HG02885 (cell line): ENCODE data around the gene SCN8A.
"Not testable (repeated sequence)": the region's sequence is repeated elsewhere in the genome, so short reads cannot be mapped to it uniquely, and the experiment has no call there.

Source experiments
- ATAC-seq: cut with Tn5 transposase; IDR thresholded peaks from one replicate; pipeline ENCODE4 v1.9.1; 2021; ENCODE audit warnings: mild to moderate bottlenecking; ENCODE audit not compliant: unreplicated experiment, poor library complexity

SCN8A gene

GRCh38 chr12:51621156-51621922 is 30.3 kb downstream of the SCN8A start:
- no peak for ATAC-seq

GRCh38 chr12:51622564-51622963 is 31.5 kb downstream of the SCN8A start:
- no peak for ATAC-seq

- no peak for ATAC-seq
Measured at GRCh38 chr12:51625370-51625769, 34.3 kb downstream of the SCN8A start.

- no peak for ATAC-seq
Measured at GRCh38 chr12:51626115-51626514, 35.1 kb downstream of the SCN8A start.

GRCh38 chr12:51626629-51627028 is 35.6 kb downstream of the SCN8A start:
- no peak for ATAC-seq

GRCh38 chr12:51630256-51630880 is 39.3 kb downstream of the SCN8A start:
- no peak for ATAC-seq

GRCh38 chr12:51630986-51631385 is 40.0 kb downstream of the SCN8A start:
- ATAC-seq: no peak

GRCh38 chr12:51631591-51631990 is 40.6 kb downstream of the SCN8A start:
- no peak for ATAC-seq

GRCh38 chr12:51632623-51633022 is 41.6 kb downstream of the SCN8A start:
- no peak for ATAC-seq

GRCh38 chr12:51635346-51635745 is 44.3 kb downstream of the SCN8A start:
- no peak for ATAC-seq

- no peak for ATAC-seq
Measured at GRCh38 chr12:51636581-51636980, 45.5 kb downstream of the SCN8A start.

- ATAC-seq: no peak
Measured at GRCh38 chr12:51636986-51637385, 46.0 kb downstream of the SCN8A start.

- no peak for ATAC-seq
Measured at GRCh38 chr12:51639361-51639760, 48.3 kb downstream of the SCN8A start.

- ATAC-seq: no peak
Measured at GRCh38 chr12:51642286-51642685, 51.3 kb downstream of the SCN8A start.

GRCh38 chr12:51643951-51644350 is 52.9 kb downstream of the SCN8A start:
- ATAC-seq: no peak

- not testable (repeated sequence) for ATAC-seq
Measured at GRCh38 chr12:51644691-51645090, 53.7 kb downstream of the SCN8A start.

GRCh38 chr12:51645961-51646360 is 54.9 kb downstream of the SCN8A start:
- no peak for ATAC-seq

- no peak for ATAC-seq
Measured at GRCh38 chr12:51647647-51648046, 56.6 kb downstream of the SCN8A start.

- ATAC-seq: no peak
Measured at GRCh38 chr12:51653431-51653830, 62.4 kb downstream of the SCN8A start.

GRCh38 chr12:51661199-51661598 is 70.2 kb downstream of the SCN8A start:
- no peak for ATAC-seq

- ATAC-seq: no peak
Measured at GRCh38 chr12:51661836-51662235, 70.8 kb downstream of the SCN8A start.

- ATAC-seq: no peak
Measured at GRCh38 chr12:51662728-51663154, 71.7 kb downstream of the SCN8A start.
